Kidney epithelial cell (primary cell): ENCODE measurements around the gene JOSD2. TPM values are rescaled to one million over a fixed set of nuclear protein-coding genes. Genes with fewer than 3 reads are reported as not detected.
"Not testable (repeated sequence)": the region's sequence is repeated elsewhere in the genome, so short reads cannot be mapped to it uniquely, and the experiment has no call there.

ENCODE experiments used
- DNase-seq: peaks from one replicate; pipeline ENCODE4 v3.0.0-alpha.2; 2010; ENCODE audit warnings: low read depth
- H3K27me3 ChIP-seq: 2 replicates; pipeline ENCODE4 v1.6.0; 2011; ENCODE audit warnings: low read length; ENCODE audit not compliant: control insufficient read depth, insufficient read depth
- H3K36me3 ChIP-seq: 2 replicates; pipeline ENCODE4 v1.5.1; 2011; ENCODE audit warnings: low read length; ENCODE audit not compliant: control insufficient read depth, insufficient read depth
- H3K4me3 ChIP-seq: 2 replicates; pipeline ENCODE4 v1.5.1; 2011; ENCODE audit warnings: low read depth, mild to moderate bottlenecking, control low read depth, low read length
- total RNA-seq: library from RNA; depleted of rRNA; stranded (reverse); fragments of >200 nt; gene quantifications from 2 replicates; pipeline ENCODE4 v1.2.3, GENCODE V29; 2015
- TF ChIP-seq, protein P1 (sequence below): IDR thresholded peaks from 2 replicates; pipeline ENCODE4 v1.5.1; 2011; ENCODE audit warnings: mild to moderate bottlenecking, moderate library complexity, low read length, control low read depth, inconsistent platforms; ENCODE audit not compliant: insufficient read depth, poor library complexity, severe bottlenecking

Gene JOSD2
- total RNA-seq, 1 donor from 2014 or later, result 26.8 TPM

DNA sequence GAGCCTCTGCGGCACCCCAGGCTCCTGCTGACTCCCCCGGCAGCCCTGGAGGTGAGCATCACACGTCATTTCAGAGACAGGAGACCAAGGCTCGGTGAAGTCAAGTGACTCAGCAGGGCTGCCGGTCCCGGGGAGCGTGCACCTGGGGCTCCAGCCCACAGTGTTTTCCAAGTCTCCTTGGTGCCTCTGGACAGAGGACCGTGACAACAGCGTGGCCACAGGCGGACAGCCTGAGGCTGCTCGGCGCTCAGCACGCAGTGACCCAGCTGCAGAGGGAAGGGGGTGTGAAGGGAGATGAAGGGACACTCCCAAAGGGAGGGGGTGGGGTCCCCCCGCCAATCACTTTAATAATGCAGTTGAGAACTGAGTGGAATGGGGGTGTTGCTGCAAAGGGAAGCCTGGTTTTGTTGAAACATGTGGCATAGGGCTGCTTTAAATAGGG is 20.2 kb upstream of the JOSD2 start:
- Histone ChIP-seq H3K27me3 (no peaks in the 10 kb centered on the region), H3K4me3 (no peak overlapping the region), H3K36me3 (no peaks in the 10 kb centered on the region)
- DNase-seq, result no peak
- TF ChIP-seq, protein P1, sequence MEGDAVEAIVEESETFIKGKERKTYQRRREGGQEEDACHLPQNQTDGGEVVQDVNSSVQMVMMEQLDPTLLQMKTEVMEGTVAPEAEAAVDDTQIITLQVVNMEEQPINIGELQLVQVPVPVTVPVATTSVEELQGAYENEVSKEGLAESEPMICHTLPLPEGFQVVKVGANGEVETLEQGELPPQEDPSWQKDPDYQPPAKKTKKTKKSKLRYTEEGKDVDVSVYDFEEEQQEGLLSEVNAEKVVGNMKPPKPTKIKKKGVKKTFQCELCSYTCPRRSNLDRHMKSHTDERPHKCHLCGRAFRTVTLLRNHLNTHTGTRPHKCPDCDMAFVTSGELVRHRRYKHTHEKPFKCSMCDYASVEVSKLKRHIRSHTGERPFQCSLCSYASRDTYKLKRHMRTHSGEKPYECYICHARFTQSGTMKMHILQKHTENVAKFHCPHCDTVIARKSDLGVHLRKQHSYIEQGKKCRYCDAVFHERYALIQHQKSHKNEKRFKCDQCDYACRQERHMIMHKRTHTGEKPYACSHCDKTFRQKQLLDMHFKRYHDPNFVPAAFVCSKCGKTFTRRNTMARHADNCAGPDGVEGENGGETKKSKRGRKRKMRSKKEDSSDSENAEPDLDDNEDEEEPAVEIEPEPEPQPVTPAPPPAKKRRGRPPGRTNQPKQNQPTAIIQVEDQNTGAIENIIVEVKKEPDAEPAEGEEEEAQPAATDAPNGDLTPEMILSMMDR, result no peak

DNA sequence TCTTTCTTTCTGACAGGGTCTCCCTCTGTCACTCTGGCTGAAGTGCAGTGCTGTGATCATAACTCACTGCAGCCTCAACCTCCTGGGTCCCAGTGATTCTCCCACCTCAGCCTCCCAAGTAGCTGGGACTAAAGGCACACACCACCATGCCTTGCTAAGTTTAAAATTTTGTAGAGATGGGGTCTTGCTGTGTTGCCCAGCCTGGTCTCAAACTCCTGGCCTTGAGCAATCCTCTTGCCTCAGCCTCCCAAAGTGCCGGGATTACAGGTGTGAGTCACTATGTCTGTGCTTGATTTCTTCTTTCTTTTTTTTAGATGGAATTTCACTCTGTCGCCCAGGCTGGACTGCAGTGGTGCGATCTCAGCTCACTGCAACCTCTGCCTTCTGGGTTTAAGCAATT is 17.1 kb upstream of the JOSD2 start:
- H3K36me3 ChIP-seq, H3K27me3 ChIP-seq, DNase-seq, H3K4me3 ChIP-seq: not testable (repeated sequence)

DNA sequence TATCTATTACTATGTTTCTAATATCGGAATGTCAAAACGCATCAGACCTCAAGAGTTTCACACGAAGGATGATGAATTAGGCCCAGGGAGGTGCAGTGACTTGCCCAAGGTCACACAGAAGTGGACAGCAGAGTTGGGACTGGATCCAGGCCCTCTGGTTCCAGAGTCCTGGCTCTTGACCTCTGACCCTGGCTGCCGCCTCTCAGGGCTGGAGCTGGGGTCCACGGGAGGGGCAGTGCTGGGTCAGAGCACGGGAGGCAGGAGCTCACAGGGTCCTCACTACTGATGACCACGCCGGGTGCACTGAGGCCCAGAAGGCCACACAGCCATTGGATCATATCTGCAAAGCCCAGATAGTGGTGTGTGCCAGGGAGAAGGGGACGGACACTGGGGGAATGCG is 11.9 kb upstream of the JOSD2 start:
- Histone ChIP-seq H3K4me3 (no peak overlapping the region), H3K27me3 (no peaks in the 10 kb centered on the region), H3K36me3 (no peaks in the 10 kb centered on the region)
- DNase-seq, result no peak
- TF ChIP-seq, protein P1, result no peak

DNA sequence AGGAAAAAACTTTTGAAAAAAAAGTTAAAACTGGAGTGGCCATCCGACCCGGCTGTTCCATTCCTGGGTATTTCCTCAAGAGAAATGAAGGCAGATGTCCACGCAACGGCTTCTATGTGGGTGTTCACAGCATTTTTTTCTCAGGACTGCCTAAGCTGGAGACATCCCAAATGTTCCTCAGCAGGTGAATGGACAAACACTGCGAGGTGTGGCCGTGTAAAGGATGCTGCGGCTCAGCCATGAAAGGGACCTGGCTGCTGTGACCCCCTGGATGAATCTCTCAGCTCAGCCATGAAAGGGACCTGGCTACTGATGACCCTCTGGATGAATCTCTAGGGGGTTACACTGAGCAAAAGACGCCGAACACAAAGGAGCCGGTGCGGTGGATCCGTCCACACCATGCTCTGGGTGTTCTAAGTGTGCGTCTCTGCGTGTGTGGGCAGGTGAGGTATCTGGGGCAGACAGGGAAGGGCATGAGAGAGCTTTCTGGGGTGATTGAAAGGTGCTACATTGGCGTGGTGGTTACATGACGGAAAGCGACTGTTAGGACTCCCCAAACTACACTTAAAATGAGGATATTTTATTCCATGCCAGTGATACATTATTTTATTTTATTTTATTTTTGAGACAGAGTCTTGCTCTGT is 10.0 kb upstream of the JOSD2 start:
- H3K4me3 ChIP-seq, result no peak overlapping the region

DNA sequence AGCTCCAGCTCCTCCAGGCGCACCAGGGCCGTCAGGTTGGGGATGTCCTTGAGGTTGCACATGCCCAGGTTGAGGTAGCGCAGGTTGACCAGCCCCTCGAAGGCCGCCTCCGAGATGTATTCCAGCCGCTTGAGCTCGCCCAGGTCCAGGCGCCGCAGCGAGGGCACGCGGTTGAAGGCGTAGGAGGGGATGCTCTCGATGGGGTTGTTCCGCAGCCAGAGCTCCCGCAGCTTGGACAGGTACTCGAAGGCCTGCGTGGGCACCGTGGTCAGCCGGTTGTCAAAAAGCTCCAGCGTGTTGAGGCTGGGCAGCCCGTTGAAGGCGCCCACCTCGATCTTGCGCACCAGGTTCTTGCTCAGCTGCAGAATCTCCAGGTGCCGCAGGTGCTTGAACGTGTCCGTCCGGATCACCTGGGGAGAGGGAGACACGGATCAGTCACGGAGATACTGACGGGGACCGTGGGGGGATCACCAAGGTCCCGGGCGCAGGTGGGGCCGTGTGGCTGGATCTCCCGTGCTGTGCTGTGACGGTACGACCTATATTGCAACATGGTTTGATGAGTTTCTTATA is 8.1 kb upstream of the JOSD2 start:
- TF ChIP-seq, protein P1, result no peak
- H3K36me3 ChIP-seq, result no peaks in the 10 kb centered on the region
- H3K27me3 ChIP-seq, result peaks cover 3% of the 10 kb centered on the region
- H3K4me3 ChIP-seq, result no peak overlapping the region
- no peak for DNase-seq

More for the DNA sequence above, 10.0 kb upstream of the JOSD2 start:
- TF ChIP-seq, protein P1, result no peak
- no peaks in the 10 kb centered on the region for H3K27me3 ChIP-seq
- no peak for DNase-seq
- H3K36me3 ChIP-seq, result no peaks in the 10 kb centered on the region

DNA sequence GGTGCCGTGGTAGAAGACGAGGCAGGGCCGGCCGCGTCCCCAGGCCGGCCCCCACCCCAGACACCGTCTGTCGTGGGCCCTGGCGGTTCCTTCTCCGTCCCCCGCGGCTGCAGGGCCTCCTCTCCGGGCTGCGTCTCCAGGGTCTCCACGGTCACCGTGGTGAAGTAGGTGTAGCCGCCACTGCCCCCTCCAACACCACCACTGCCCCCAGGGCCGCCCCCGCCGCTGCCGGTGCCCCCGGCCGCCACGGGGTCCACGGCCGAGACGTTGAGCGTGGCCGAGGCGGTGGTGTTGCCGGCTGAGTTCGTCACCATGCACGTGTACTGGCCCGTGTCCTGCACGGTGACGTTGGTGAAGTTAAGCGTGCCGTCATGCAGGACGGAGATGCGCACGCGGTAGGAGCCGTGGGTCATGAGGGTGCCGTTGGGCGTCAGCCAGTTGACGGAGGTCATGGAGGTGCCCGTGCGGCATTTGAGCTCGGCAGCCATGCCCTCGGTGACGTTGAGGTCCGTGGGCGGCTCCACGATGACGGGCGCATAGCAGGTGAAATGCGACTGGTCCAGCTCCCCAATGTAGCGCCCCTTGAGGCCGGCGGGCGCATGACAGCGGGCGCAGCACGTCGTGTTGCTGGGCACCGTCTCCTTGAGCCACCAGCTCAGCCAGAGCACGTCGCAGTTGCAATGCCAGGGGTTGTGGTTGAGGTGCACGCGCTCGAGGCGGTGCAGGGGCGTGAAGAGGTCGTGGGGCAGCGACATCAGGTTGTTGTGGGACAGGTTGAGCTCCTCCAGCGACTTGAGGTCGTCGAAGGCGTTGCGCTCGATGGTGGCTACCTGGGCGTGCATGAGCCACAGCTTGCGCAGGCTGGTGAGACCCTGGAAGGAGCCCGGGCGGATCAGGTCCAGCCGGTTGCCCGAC is 7.4 kb upstream of the JOSD2 start:
- no peak overlapping the region for H3K4me3 ChIP-seq
- TF ChIP-seq, protein P1, result no peak
- peaks cover 9% of the 10 kb centered on the region for H3K27me3 ChIP-seq
- DNase-seq, result no peak
- no peaks in the 10 kb centered on the region for H3K36me3 ChIP-seq
